NCI-H460 (cell line): ENCODE measurements around the gene CHRNG. TPM values are rescaled to one million over a fixed set of nuclear protein-coding genes. Genes with fewer than 3 reads are reported as not detected.
A peak's percentile ranks its signal among the peaks of the same experiment; 100 is the strongest.

Experiments
- DNase-seq: peaks from one replicate; pipeline ENCODE4 v3.0.0-alpha.2; 2016; ENCODE audit warnings: low read depth; ENCODE audit errors: extremely low read depth
- total RNA-seq: library from RNA; depleted of rRNA; stranded (reverse); fragments of >200 nt; shearing (Covaris generic); gene quantifications from 2 replicates; pipeline ENCODE4 v1.2.3, GENCODE V29; 2014

Gene CHRNG
- total RNA-seq, 1 experiment from 2014 or later, result not detected

GRCh38 chr2:232503809-232504323 lies 35.6 kb upstream of the CHRNG start:
- no peak for DNase-seq

GRCh38 chr2:232504438-232504837 lies 35.1 kb upstream of the CHRNG start:
- no peak for DNase-seq

DNA sequence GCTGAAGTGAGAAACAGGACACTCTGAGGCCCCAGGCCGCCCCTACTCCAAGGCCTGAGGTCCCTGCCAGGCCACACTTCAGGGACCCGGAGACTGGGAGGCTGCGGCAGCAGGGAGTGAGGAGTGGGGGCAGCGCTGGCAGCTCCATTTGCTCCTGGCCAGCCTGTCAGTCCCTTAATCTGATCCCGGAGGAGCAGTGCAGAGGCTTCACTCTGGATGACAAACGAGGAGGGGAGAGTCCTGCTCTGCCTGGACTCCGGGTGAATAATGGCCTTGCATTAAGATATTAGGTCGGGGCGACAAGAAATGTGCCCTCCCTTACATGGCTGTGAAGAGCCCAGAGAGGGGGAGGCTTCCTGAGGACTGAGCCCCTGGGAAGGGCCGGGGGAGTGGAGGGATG lies 33.6 kb upstream of the CHRNG start:
- no peak for DNase-seq

DNA sequence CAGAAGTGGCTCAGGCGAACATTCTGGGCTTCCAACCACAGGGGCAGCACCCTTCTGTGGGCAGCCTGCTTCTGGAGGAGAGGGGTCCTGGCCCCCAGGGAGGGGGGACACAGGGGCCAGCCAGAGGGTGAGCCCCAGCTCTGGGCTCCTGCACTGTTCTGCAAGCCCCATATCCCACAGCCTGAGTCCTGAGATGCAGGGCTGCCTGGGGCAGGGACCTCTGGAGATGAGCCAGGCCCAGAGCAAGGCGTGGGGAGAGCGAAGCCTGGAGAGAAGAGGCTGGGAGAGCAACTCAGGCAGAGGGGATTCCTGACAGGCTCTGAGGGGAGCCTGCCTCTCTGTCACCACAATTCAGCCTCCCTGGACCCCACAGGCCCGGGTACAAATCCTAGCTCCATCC lies 32.8 kb upstream of the CHRNG start:
- no peak for DNase-seq

- no peak for DNase-seq
These were observed 31.2 kb upstream of the CHRNG start for GRCh38 chr2:232508251-232508650.

- no peak for DNase-seq
These were observed 28.1 kb upstream of the CHRNG start for GRCh38 chr2:232511336-232511890.

DNA sequence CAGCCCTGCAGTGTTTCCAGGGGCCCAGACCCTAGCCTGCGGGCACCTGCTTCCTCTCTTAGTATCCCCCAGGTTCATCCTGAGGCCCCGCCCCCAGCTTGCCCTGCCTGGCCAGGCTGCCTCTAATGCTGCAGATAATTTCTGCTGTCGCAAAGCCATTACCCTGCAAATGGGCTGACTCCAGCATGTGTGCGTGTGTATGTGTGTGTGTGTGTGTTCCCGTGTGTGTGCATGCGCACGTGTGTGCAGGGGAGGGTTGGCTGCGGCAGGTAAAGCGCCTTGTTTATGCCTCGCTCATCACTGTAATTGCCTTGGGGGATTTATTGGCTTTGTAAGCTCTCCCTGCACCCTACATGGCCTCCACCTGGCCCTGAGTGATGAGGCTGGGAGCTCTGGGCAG lies 26.9 kb upstream of the CHRNG start:
- no peak for DNase-seq

- DNase-seq, result no peak
These were observed 26.1 kb upstream of the CHRNG start for GRCh38 chr2:232513353-232513752.

DNA sequence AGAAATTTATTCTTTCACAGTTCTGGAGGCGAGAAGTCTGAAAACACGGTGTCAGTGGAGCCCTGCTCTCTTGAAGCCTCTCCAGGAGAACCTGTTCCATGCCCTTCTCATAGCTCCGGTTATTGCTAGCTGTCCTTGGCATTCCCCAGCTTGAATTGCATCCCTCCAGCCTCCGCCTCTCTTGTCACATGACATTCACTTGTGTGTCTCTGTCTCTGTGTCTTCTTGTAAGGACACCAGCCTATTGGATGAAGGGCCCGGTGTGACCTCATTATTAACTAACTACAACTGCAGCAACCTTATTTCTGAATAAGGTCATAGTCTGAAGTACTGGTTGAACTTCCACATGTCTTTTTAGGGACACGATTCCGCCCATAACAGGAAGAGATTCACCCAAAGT lies 23.9 kb upstream of the CHRNG start:
- DNase-seq, result no peak

GRCh38 chr2:232516551-232516950 lies 22.9 kb upstream of the CHRNG start:
- DNase-seq, result no peak

DNA sequence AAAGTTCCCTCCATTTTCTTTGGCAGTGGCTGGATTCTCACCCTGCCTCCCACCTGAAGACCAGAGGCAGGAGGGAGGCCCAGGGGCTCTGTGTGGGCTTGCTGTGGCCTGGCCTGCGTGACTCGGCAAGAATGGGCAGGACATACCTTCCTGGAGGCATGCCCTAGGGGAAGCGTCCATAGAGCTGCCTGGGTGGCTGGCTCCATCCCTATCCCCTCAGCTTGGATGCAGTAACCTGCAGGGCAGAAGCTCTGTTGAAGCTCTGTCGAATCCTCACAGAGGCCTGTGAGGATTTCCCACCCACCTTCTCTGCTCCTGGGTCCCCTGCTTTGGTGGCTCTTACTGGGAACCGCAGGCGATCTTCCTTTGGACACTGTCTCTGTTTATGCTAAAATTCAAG lies 20.6 kb upstream of the CHRNG start:
- DNase-seq, result no peak

- DNase-seq, result no peak
These were observed 19.7 kb upstream of the CHRNG start, which contains the start of gene PRSS56 for GRCh38 chr2:232519581-232520438. Gene PRSS56 (plus strand): TSS chr2:232520388. CDS start chr2:232520599, 211 bp downstream.

DNA sequence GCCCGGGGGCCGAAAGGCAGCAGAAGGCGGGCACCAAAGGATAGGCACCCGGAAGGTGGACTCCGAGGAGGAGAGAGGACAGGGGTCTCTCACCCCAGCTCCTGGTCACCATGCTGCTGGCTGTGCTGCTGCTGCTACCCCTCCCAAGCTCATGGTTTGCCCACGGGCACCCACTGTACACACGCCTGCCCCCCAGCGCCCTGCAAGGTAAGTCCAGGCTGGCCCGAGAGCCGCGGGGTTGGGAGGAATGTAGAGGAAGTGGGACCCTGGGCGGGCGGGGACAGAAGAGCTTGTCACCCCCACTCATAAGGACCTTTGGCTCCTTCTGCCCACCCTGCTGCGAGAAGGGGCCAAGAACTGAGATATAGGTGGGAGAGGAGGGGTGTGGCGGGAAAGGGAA lies 19.0 kb upstream of the CHRNG start:
- DNase-seq, result no peak

DNA sequence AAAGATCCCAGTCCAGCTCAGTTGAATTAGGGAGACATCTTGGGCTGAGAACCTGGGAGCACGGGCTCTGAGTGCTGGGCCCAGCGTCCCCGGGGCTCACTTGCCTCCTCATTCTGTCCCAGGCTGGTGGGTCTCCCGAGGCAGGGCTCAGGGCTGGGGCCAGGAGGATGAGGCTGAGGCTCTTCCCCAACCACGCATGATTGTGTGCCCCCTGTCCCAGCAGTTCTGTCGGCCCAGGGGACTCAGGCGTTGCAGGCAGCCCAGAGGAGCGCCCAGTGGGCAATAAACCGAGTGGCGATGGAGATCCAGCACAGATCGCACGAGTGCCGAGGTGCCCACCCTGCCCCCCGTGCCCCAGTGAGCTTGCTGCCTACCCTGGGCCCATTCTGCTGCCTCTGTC lies 18.4 kb upstream of the CHRNG start:
- DNase-seq, result no peak

GRCh38 chr2:232521959-232522622 lies 17.4 kb upstream of the CHRNG start:
- peak; percentile 38 for DNase-seq

DNA sequence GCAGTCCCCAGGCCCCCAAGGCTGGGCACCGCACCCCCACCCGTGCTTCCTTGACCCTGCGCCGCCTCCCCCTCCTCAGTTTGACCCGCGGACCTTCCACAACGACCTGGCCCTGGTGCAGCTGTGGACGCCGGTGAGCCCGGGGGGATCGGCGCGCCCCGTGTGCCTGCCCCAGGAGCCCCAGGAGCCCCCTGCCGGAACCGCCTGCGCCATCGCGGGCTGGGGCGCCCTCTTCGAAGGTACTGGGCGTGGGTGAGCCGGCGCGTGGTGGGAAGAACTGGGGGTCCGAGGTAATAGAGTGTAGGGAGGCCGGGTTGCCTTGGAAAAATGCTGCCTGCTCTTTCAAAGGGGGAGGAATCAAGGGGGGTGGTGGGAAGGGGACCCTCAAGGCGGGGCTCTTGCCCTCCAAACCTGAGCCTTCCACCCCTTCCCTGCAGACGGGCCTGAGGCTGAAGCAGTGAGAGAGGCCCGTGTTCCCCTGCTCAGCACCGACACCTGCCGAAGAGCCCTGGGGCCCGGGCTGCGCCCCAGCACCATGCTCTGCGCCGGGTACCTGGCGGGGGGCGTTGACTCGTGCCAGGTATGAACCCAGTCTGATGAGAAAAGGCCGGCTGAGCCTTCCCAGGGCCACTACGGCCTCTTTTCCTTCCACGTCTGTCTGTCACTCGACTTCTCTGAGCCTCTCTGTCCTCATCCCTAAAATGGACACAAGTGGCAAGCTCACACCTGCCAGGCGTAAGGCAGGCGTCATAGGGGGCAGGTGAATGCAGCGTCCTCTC lies 16.7 kb upstream of the CHRNG start:
- no peak for DNase-seq

GRCh38 chr2:232523402-232523681 lies 16.1 kb upstream of the CHRNG start:
- DNase-seq, result no peak

DNA sequence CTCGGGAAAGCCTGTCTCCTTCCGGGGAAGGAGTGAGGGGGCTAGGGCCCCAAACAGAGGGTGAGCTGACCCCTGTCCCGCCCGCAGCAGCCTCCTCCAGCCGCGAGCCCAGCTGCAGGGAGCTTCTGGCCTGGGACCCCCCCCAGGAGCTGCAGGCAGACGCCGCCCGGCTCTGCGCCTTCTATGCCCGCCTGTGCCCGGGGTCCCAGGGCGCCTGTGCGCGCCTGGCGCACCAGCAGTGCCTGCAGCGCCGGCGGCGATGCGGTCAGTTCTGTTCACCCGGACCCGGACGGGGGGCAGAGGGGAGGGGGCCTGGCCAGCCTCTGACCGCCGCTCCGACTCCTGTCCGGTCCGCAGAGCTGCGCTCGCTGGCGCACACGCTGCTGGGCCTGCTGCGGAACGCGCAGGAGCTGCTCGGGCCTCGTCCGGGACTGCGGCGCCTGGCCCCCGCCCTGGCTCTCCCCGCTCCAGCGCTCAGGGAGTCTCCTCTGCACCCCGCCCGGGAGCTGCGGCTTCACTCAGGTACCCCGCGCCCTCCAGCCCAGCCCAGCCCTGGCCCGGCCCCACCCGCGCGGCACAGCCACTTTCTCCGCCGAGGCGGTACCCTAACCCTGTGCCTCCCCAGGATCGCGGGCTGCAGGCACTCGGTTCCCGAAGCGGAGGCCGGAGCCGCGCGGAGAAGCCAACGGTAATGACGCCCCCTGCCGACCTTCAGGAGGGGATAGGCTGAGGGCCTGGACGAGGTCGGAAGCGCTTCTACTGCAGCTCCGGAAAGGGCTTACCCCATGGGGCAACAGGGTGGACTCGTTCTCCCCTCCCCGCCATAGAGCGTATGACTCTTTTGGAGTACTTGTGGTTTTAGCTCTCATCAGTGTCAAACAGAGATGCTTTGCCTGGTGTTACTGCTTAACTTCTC lies 15.6 kb upstream of the CHRNG start:
- DNase-seq, result peak; percentile 70

- no peak for DNase-seq
These were observed 14.7 kb upstream of the CHRNG start for GRCh38 chr2:232524771-232525170.

DNA sequence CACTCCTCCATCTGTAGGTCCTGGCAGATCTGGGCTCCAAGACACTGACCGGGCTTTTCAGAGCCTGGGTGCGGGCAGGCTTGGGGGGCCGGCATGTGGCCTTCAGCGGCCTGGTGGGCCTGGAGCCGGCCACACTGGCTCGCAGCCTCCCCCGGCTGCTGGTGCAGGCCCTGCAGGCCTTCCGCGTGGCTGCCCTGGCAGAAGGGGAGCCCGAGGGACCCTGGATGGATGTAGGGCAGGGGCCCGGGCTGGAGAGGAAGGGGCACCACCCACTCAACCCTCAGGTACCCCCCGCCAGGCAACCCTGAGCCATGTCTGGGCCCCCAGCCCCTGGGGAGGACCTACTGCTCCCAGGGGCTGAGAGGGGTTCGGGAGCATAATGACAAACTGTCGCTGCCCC lies 14.3 kb upstream of the CHRNG start:
- no peak for DNase-seq
